CD14-positive monocyte (primary cell): Measurements from ENCODE around the gene SNX30. TPM values are rescaled to one million over a fixed set of nuclear protein-coding genes. Genes with fewer than 3 reads are reported as not detected.
A peak's percentile ranks its signal among the peaks of the same experiment; 100 is the strongest.

Experiments
- DNase-seq, 3 donors: peaks; one replicate each; pipeline ENCODE4 v3.0.0-alpha.2; 2011 to 2022
- H2AFZ ChIP-seq: 2 replicates; pipeline ENCODE4 v1.6.0; 2012; ENCODE audit warnings: mild to moderate bottlenecking, low read depth, low read length, inconsistent platforms; ENCODE audit not compliant: insufficient read depth, poor library complexity, severe bottlenecking
- H3K27ac ChIP-seq, 2 donors: 1 replicate in 1 of 2; 2 replicates in 1 of 2; pipeline ENCODE4 v1.5.1; 2012 to 2013; ENCODE audit warnings: low read length in 2 of 2, control low read depth in 1 of 2, inconsistent platforms in 1 of 2, low read depth in 1 of 2, mild to moderate bottlenecking in 1 of 2
- H3K27me3 ChIP-seq, 2 donors: one replicate each; pipeline versions ENCODE4 v1.6.0 to v1.6.1; 2011 to 2013; ENCODE audit warnings: low read length in 2 of 2; ENCODE audit not compliant: control insufficient read depth in 2 of 2, insufficient read depth in 2 of 2
- H3K36me3 ChIP-seq, 2 donors: replicated peaks in 1 of 2; 1 replicate in 1 of 2; 2 replicates in 1 of 2; pipeline versions ENCODE4 v1.5.1 to v1.6.1; 2012 to 2013; ENCODE audit warnings: low read length in 2 of 2, control low read depth in 1 of 2, inconsistent platforms in 1 of 2, mild to moderate bottlenecking in 1 of 2; ENCODE audit not compliant: insufficient read depth in 2 of 2, control insufficient read depth in 1 of 2
- H3K4me1 ChIP-seq, 2 donors: 1 replicate in 1 of 2; 2 replicates in 1 of 2; pipeline versions ENCODE4 v1.5.1 to v1.6.1; 2012 to 2013; ENCODE audit warnings: low read length in 2 of 2, control low read depth in 1 of 2, inconsistent platforms in 1 of 2, mild to moderate bottlenecking in 1 of 2, moderate library complexity in 1 of 2; ENCODE audit not compliant: insufficient read depth in 2 of 2, control insufficient read depth in 1 of 2
- H3K4me2 ChIP-seq: replicated peaks from 2 replicates; pipeline ENCODE3; 2012; ENCODE audit warnings: low read length, moderate library complexity, mild to moderate bottlenecking; ENCODE audit not compliant: poor library complexity, severe bottlenecking; ENCODE audit errors: extremely low read depth
- H3K4me3 ChIP-seq, 3 experiments: fragments of 200-600 bp in 1 of 3; sonication (generic) in 1 of 3; replicated peaks in 1 of 3; 1 replicate in 2 of 3; 2 replicates in 1 of 3; pipeline ENCODE4 v1.5.1; 2011 to 2013; ENCODE audit warnings: low read length in 3 of 3, mild to moderate bottlenecking in 3 of 3, control low read depth in 2 of 3, low read depth in 2 of 3, inconsistent platforms in 1 of 3, moderate library complexity in 1 of 3
- H3K79me2 ChIP-seq: 2 replicates; pipeline ENCODE4 v1.6.0; 2012; ENCODE audit warnings: mild to moderate bottlenecking, control low read depth, inconsistent platforms, low read length, moderate library complexity; ENCODE audit not compliant: insufficient read depth
- H3K9ac ChIP-seq: 2 replicates; pipeline ENCODE4 v1.6.0; 2017; ENCODE audit warnings: low read length, mild to moderate bottlenecking; ENCODE audit not compliant: insufficient read depth, poor library complexity, severe bottlenecking
- H3K9me3 ChIP-seq, 2 donors: replicated peaks in 1 of 2; 1 replicate in 1 of 2; 2 replicates in 1 of 2; pipeline versions ENCODE4 v1.5.1 to v1.6.1; 2012 to 2013; ENCODE audit warnings: low read length in 2 of 2, control low read depth in 1 of 2; ENCODE audit not compliant: control insufficient read depth in 1 of 2, insufficient read depth in 1 of 2
- H4K20me1 ChIP-seq: 2 replicates; pipeline ENCODE4 v1.6.0; 2012; ENCODE audit warnings: mild to moderate bottlenecking, low read length, control low read depth, moderate library complexity; ENCODE audit not compliant: insufficient read depth
- H3K27ac Mint-ChIP-seq, 7 donors: one replicate each; pipeline ENCODE4 v1.8.0; 2020; ENCODE audit warnings: mild to moderate bottlenecking in 7 of 7, mixed read lengths in 7 of 7, moderate library complexity in 6 of 7, inconsistent platforms in 2 of 7
- H3K27me3 Mint-ChIP-seq, 3 donors: one replicate each; pipeline ENCODE4 v1.8.0; 2021 to 2022; ENCODE audit warnings: low read depth in 3 of 3, mild to moderate bottlenecking in 3 of 3, mixed read lengths in 3 of 3, moderate library complexity in 3 of 3, inconsistent platforms in 1 of 3
- H3K36me3 Mint-ChIP-seq, 2 donors: one replicate each; pipeline ENCODE4 v1.8.0; 2020; ENCODE audit warnings: mixed read lengths in 2 of 2, inconsistent platforms in 1 of 2, mild to moderate bottlenecking in 1 of 2
- H3K4me1 Mint-ChIP-seq: one replicate; pipeline ENCODE4 v1.8.0; 2020; ENCODE audit warnings: mild to moderate bottlenecking, mixed read lengths
- H3K4me3 Mint-ChIP-seq, 2 donors: one replicate each; pipeline ENCODE4 v1.8.0; 2020; ENCODE audit warnings: mild to moderate bottlenecking in 2 of 2, mixed read lengths in 2 of 2, moderate library complexity in 1 of 2
- H3K9me3 Mint-ChIP-seq, 7 donors: one replicate each; pipeline ENCODE4 v1.8.0; 2020 to 2022; ENCODE audit warnings: mixed read lengths in 7 of 7, mild to moderate bottlenecking in 6 of 7, moderate library complexity in 6 of 7, inconsistent platforms in 2 of 7
- CTCF ChIP-seq: fragments of 200-600 bp; IDR thresholded peaks from one replicate; pipeline ENCODE4 v1.8.0; 2022; ENCODE audit warnings: antibody characterized with exemption, mild to moderate bottlenecking
- WGBS: methylation state at CpG from one replicate; pipeline ENCODE4 v1.1.5; 2013; ENCODE audit warnings: missing lambda C conversion rate; ENCODE audit not compliant: insufficient coverage; 5-methylcytosine and 5-hydroxymethylcytosine counted together
- intact Hi-C, 2 donors: fragments of 100-400 bp; cut with micrococcal nuclease; formaldehyde crosslinking; loops; one replicate each; pipeline versions ENCODE4 v1.15.0 to v1.15.1; 2023
- polyA plus RNA-seq, 3 donors: library from polyadenylated mRNA; depleted of rRNA in 1 of 3; unstranded in 2 of 3; stranded (reverse) in 1 of 3; fragments of 300-500 nt in 2 of 3; fragments of >200 nt in 1 of 3; fragmentation: Illumina TruSeq in 2 of 3; gene quantifications; 1 replicate in 2 of 3; 2 replicates in 1 of 3; pipeline ENCODE4 v1.2.3, GENCODE V29; 2012 to 2021

The SNX30 gene
- polyA plus RNA-seq, 3 donors: 10.3 to 31.3 (median 10.4) TPM

- Histone ChIP-seq H3K9me3 (no peaks in the 10 kb centered on the region), H3K27me3 (no peaks in the 10 kb centered on the region), H3K4me2 (peak overlapping the region; percentile 81), H3K36me3 (peaks cover 3 to 22% of the 10 kb centered on the region in 2 donors), H2AFZ (no peak overlapping the region), H4K20me1 (no peaks in the 10 kb centered on the region), H3K27ac (peak overlapping the region; percentile 93 to 97), H3K4me1 (peaks cover 98 to 99% of the 10 kb centered on the region in 2 donors), H3K4me3 (peak overlapping the region in 1 of 3 experiments; percentile 70), H3K79me2 (peaks cover 49% of the 10 kb centered on the region), H3K9ac (peak overlapping the region; percentile 17)
- WGBS: 14% methylated on average over 1 of the region's 2 CpGs
- Mint-ChIP-seq H3K9me3 (no peaks in the 10 kb centered on the region), H3K36me3 (peaks cover 13 to 40% of the 10 kb centered on the region in 2 donors), H3K4me3 (peak overlapping the region; percentile 48 to 82), H3K27me3 (peaks cover 0 to 5% (median 2%) of the 10 kb centered on the region in 3 donors), H3K4me1 (peaks cover 96% of the 10 kb centered on the region), H3K27ac (peak overlapping the region; percentile 94 to 100 (median 99))
- no peak for TF ChIP-seq CTCF
- peak in 2 of 3 donors; percentile 61 to 80 for DNase-seq
- intact Hi-C loops: loop anchor here (1.0 to 5.0 kb wide), 2 partner anchors 31 to 34 kb away; no protein-coding TSS in a partner anchor
These were observed 113.2 kb downstream of the SNX30 start for GRCh38 chr9:112863746-112864145.

DNA sequence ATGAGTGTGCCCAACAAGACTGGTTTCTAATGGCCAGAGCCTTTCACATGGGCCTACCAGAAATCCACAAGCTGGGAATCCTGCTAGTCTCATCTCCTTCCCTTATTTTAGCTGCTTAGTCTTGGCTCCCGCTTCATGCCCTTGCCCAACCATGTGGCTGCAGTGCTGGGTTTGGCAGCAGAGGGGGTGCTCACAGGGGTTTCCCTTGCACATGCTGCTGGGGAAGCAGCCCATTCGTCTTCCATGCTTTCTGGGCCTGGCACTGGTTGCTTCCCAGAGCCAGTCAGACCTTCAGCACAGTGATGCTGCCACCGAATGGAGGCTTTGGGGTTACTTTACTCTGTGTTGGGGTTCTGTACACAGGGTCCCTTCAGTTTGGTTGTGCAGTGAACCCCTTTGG is 113.8 kb downstream of the SNX30 start:
- Histone ChIP-seq H3K27me3 (no peaks in the 10 kb centered on the region), H2AFZ (no peak overlapping the region), H3K4me2 (peak overlapping the region; percentile 81), H4K20me1 (no peaks in the 10 kb centered on the region), H3K36me3 (peaks cover 8 to 28% of the 10 kb centered on the region in 2 donors), H3K4me1 (peaks cover 97% of the 10 kb centered on the region in 2 donors), H3K9ac (peak overlapping the region; percentile 7), H3K4me3 (peak overlapping the region in 1 of 3 experiments; percentile 70), H3K27ac (peak overlapping the region; percentile 93 to 97), H3K9me3 (no peaks in the 10 kb centered on the region), H3K79me2 (peaks cover 50% of the 10 kb centered on the region)
- Mint-ChIP-seq H3K4me3 (no peak overlapping the region), H3K36me3 (peaks cover 20 to 46% of the 10 kb centered on the region in 2 donors), H3K27me3 (peaks cover 0 to 5% (median 2%) of the 10 kb centered on the region in 3 donors), H3K9me3 (no peaks in the 10 kb centered on the region), H3K4me1 (peaks cover 95% of the 10 kb centered on the region), H3K27ac (peak overlapping the region; percentile 94 to 100 (median 99))
- intact Hi-C loops: loop anchor here in 1 of 2 donors (5.0 kb wide), 1 partner anchor 33 kb away; no protein-coding TSS in a partner anchor
- WGBS: 60% methylated on average over 2 of the region's 3 CpGs
- no peak for TF ChIP-seq CTCF
- DNase-seq: peak in 2 of 3 donors; percentile 37 to 82
